Endothelial cell of umbilical vein (primary cell): ENCODE measurements around the gene PTGR3. TPM values are rescaled to one million over a fixed set of nuclear protein-coding genes. Genes with fewer than 3 reads are reported as not detected.

ENCODE experiments used
- BruUV-seq: library from RNA; stranded (reverse); fragments of 400-500 nt; replicated peaks from 2 replicates; lab custom pipeline; 2021; lab: Mats Ljungman, UMichigan
- CTCF ChIA-PET: fragments of 300-600, 350-600 bp; sonication (Branson Sonifier 250); formaldehyde crosslinking; loops from one replicate; lab custom pipeline; 2021; ENCODE audit warnings: antibody characterized with exemption, inconsistent platforms; lab: Charles Lee
- POLR2A ChIA-PET: fragments of 300-600, 350-600 bp; sonication (Branson Sonifier 250); formaldehyde crosslinking; loops from one replicate; lab custom pipeline; 2021; ENCODE audit warnings: antibody characterized with exemption, inconsistent platforms; lab: Charles Lee
- DNase-seq: peaks from one replicate; pipeline ENCODE4 v3.0.0-alpha.2; 2011; ENCODE audit warnings: low read depth, low spot score
- FAIRE-seq: peaks from 2 replicates; lab custom pipeline; 2011; peaks lifted over from hg19 to GRCh38; lab: Jason Lieb, UNC
- H2AFZ ChIP-seq: 2 replicates; pipeline ENCODE4 v1.6.0; 2012; ENCODE audit warnings: low read depth, low read length, control low read depth, inconsistent platforms
- H3K27ac ChIP-seq: 2 replicates; pipeline ENCODE4 v1.5.1; 2011; ENCODE audit warnings: low read depth, mild to moderate bottlenecking, control low read depth, low read length, moderate library complexity; ENCODE audit not compliant: insufficient read depth
- H3K27me3 ChIP-seq, 2 experiments: 2 replicates each; pipeline versions ENCODE4 v1.6.0 to v1.6.1; 2011; ENCODE audit warnings: low read length in 2 of 2, mixed read lengths in 1 of 2; ENCODE audit not compliant: control insufficient read depth in 2 of 2, insufficient read depth in 2 of 2
- H3K36me3 ChIP-seq, 2 experiments: 2 replicates in 1 of 2; 3 replicates in 1 of 2; pipeline ENCODE4 v1.5.1; 2011; ENCODE audit warnings: low read length in 2 of 2, mild to moderate bottlenecking in 1 of 2, moderate library complexity in 1 of 2; ENCODE audit not compliant: control insufficient read depth in 2 of 2, insufficient read depth in 2 of 2; ENCODE audit errors: extremely low read depth in 1 of 2
- H3K4me1 ChIP-seq: 3 replicates; pipeline ENCODE4 v1.5.1; 2011; ENCODE audit warnings: mild to moderate bottlenecking, low read length; ENCODE audit not compliant: control insufficient read depth, insufficient read depth; ENCODE audit errors: extremely low read depth
- H3K4me2 ChIP-seq: 2 replicates; pipeline ENCODE4 v1.6.1; 2011; ENCODE audit warnings: low read length, control low read depth, mixed read lengths; ENCODE audit not compliant: insufficient read depth
- H3K4me3 ChIP-seq, 3 experiments: fragments of 200-600 bp in 1 of 3; sonication (generic), shearing (Covaris generic) in 1 of 3; replicated peaks in 1 of 3; 2 replicates each; pipeline ENCODE4 v1.5.1; 2011 to 2016; ENCODE audit warnings: control low read depth in 3 of 3, low read length in 3 of 3, mild to moderate bottlenecking in 2 of 3, inconsistent platforms in 1 of 3, low read depth in 1 of 3, moderate library complexity in 1 of 3; ENCODE audit not compliant: insufficient read depth in 1 of 3
- H3K79me2 ChIP-seq: 2 replicates; pipeline ENCODE4 v1.6.0; 2012; ENCODE audit warnings: low read length, inconsistent platforms; ENCODE audit not compliant: control insufficient read depth, insufficient read depth
- H3K9ac ChIP-seq: replicated peaks from 2 replicates; pipeline ENCODE3; 2011; ENCODE audit warnings: low read length, control low read depth; ENCODE audit not compliant: insufficient read depth; ENCODE audit errors: extremely low read depth
- H3K9me1 ChIP-seq: replicated peaks from 3 replicates; pipeline ENCODE4 v1.6.0; 2011; ENCODE audit warnings: mild to moderate bottlenecking, low read length; ENCODE audit not compliant: control insufficient read depth, insufficient read depth; ENCODE audit errors: extremely low read depth
- H3K9me3 ChIP-seq: replicated peaks from 2 replicates; pipeline ENCODE4 v1.5.1; 2012; ENCODE audit warnings: low read length, inconsistent platforms; ENCODE audit not compliant: control insufficient read depth, insufficient read depth
- H4K20me1 ChIP-seq: replicated peaks from 2 replicates; pipeline ENCODE3; 2011; ENCODE audit warnings: mild to moderate bottlenecking, low read length; ENCODE audit not compliant: control insufficient read depth, insufficient read depth; ENCODE audit errors: extremely low read depth
- EZH2 ChIP-seq: IDR thresholded peaks from 2 replicates; pipeline ENCODE4 v1.6.1; 2012; ENCODE audit warnings: borderline replicate concordance, low read depth, mild to moderate bottlenecking, moderate library complexity, low read length, inconsistent platforms; ENCODE audit not compliant: severe bottlenecking
- FOS ChIP-seq: IDR thresholded peaks from 2 replicates; pipeline ENCODE4 v1.6.1; 2011; ENCODE audit warnings: mild to moderate bottlenecking, low read length, moderate library complexity, borderline replicate concordance; ENCODE audit not compliant: insufficient read depth
- GATA2 ChIP-seq: IDR thresholded peaks from 2 replicates; pipeline ENCODE4 v1.7.0; 2011; ENCODE audit warnings: low read depth, mild to moderate bottlenecking, moderate library complexity, mixed read lengths, low read length; ENCODE audit not compliant: insufficient read length, insufficient read depth
- JUN ChIP-seq: IDR thresholded peaks from 2 replicates; pipeline ENCODE4 v1.6.1; 2011; ENCODE audit warnings: borderline replicate concordance, low read depth; ENCODE audit not compliant: insufficient read length, insufficient read depth
- MYC ChIP-seq: IDR thresholded peaks from one replicate; pipeline ENCODE4 v1.6.1; 2011; ENCODE audit warnings: mild to moderate bottlenecking, low read depth, low read length
- POLR2A ChIP-seq: IDR thresholded peaks from 2 replicates; pipeline ENCODE4 v1.6.1; 2012; ENCODE audit warnings: low read depth, mild to moderate bottlenecking, control low read depth, low read length
- POLR2AphosphoS5 ChIP-seq: IDR thresholded peaks from 2 replicates; pipeline ENCODE4 v1.6.1; 2012; ENCODE audit warnings: low read depth, mild to moderate bottlenecking, control low read depth, low read length, moderate library complexity; ENCODE audit not compliant: insufficient read depth
- dilution Hi-C: fragments of 300-500 bp; cut with MboI; formaldehyde crosslinking; loops from one replicate; pipeline ENCODE4 v1.15.0; 2019; ENCODE audit warnings: low sequenced_read_pairs; ENCODE audit not compliant: extremely low pct_ligation_motif_present
- intact Hi-C: fragments of 100-400 bp; cut with micrococcal nuclease; formaldehyde crosslinking; loops from one replicate; pipeline ENCODE4 v1.10.0; 2022
- polyA plus RNA-seq, 4 experiments: library from polyadenylated mRNA; depleted of rRNA in 3 of 4; stranded (reverse) in 3 of 4; unstranded in 1 of 4; fragments of >200 nt; gene quantifications; 2 replicates each; pipeline versions ENCODE4 v1.2.1 to v1.2.3, GENCODE V29; 2011 to 2012; ENCODE audit warnings: missing spikeins in 1 of 4
- total RNA-seq: library from RNA; stranded (reverse); gene quantifications from 2 replicates; pipeline ENCODE4 v1.2.3, GENCODE V29; 2021
- TF ChIP-seq, protein P1 (sequence below): IDR thresholded peaks from 2 replicates; pipeline ENCODE4 v1.6.1; 2011; ENCODE audit not compliant: insufficient read depth, insufficient read length
- TF ChIP-seq, protein P2 (sequence below), 2 donors: IDR thresholded peaks; 1 replicate in 1 of 2; 2 replicates in 1 of 2; pipeline ENCODE4 v1.5.1; 2011; ENCODE audit warnings: low read length in 2 of 2, mild to moderate bottlenecking in 2 of 2, moderate library complexity in 2 of 2, control low read depth in 1 of 2, inconsistent platforms in 1 of 2, low read depth in 1 of 2; ENCODE audit not compliant: insufficient read depth in 1 of 2; ENCODE audit errors: extremely low read depth in 1 of 2

The PTGR3 gene
- total and polyA plus RNA-seq, 2 donors (not counting 3 experiments of a cell fraction or from before 2014, with no cell fraction given): 13.9 to 21.9 TPM

DNA sequence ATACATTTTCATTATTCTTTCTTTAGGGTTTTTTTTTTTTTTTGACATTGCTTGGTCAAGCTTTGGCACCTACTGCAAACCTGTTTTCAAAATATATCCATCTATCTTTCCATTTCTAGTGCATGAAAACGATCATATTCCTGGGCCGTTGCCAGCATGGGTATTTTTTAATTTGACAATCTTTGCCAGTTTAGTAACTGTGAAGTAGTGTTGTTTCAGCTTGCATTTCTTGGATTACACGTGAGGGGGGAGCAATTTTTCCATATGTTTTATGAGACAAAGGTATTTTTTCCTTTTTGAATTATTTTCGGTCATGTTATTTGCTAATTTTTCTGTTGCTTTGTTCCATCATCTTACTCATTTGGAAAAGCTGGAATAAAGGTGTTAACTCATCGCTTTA lies 42.5 kb upstream of the PTGR3 start:
- H4K20me1 ChIP-seq: no peaks in the 10 kb centered on the region
- H3K9me3 ChIP-seq: no peaks in the 10 kb centered on the region
- no peak overlapping the region for H3K9ac ChIP-seq
- FAIRE-seq (no peak), DNase-seq (peak; percentile 88)
- intact Hi-C loops: no loop called here
- H3K4me1 ChIP-seq: peaks cover 29% of the 10 kb centered on the region
- H3K27ac ChIP-seq: no peak overlapping the region
- H2AFZ ChIP-seq: no peak overlapping the region
- no peak for TF ChIP-seq GATA2
- H3K79me2 ChIP-seq: peaks cover 18% of the 10 kb centered on the region
- dilution Hi-C loops: no loop called here
- POLR2A ChIA-PET: no interaction called here
- H3K4me3 ChIP-seq: no peak overlapping the region
- no peaks in the 10 kb centered on the region for H3K9me1 ChIP-seq
- CTCF ChIA-PET: interaction anchor here (0.6 to 1.7 kb wide), 4 partner anchors 11 to 1741 kb away, joined by 3 to 4 read pairs (median 3); no protein-coding TSS in a partner anchor
- H3K27me3 ChIP-seq: no peaks in the 10 kb centered on the region
- H3K4me2 ChIP-seq: peak overlapping the region; percentile 12
- BruUV-seq: no TSS peak
- H3K36me3 ChIP-seq: no peaks in the 10 kb centered on the region

DNA sequence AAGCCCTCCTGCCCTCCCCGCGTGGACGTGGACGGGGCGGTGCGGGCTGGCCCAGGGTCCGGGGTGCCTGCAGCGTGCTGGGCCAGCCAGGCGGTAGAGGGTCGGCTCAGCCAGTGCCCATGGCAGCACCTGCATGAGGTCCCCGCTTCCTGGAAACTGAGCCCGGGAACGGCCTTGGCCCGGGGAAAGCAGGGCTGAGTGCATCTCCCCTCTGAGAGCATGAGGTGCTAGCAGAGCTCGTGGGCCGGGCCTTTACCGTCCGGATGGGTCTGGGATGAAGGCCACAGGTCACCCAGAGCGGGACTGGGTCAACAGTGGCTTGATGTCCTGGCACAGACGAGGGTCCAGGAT lies 41.5 kb upstream of the PTGR3 start:
- CTCF ChIA-PET: interaction anchor here (0.7 to 1.7 kb wide), 2 partner anchors 14 to 229 kb away, joined by 3 to 4 read pairs; no protein-coding TSS in a partner anchor
- no peak overlapping the region for H3K4me2 ChIP-seq
- H3K4me3 ChIP-seq: no peak overlapping the region
- no peak overlapping the region for H3K27ac ChIP-seq
- no peaks in the 10 kb centered on the region for H3K9me1 ChIP-seq
- FAIRE-seq (no peak), DNase-seq (no peak)
- H4K20me1 ChIP-seq: no peaks in the 10 kb centered on the region
- no peaks in the 10 kb centered on the region for H3K27me3 ChIP-seq
- no TSS peak for BruUV-seq
- intact Hi-C loops (no loop called here), dilution Hi-C loops (no loop called here)
- POLR2A ChIA-PET: no interaction called here
- H3K79me2 ChIP-seq: peaks cover 18% of the 10 kb centered on the region
- H3K9ac ChIP-seq: no peak overlapping the region
- no peak overlapping the region for H2AFZ ChIP-seq
- no peaks in the 10 kb centered on the region for H3K9me3 ChIP-seq
- peaks cover 30% of the 10 kb centered on the region for H3K4me1 ChIP-seq
- H3K36me3 ChIP-seq: no peaks in the 10 kb centered on the region
- TF ChIP-seq JUN (no peak), FOS (no peak), MYC (no peak), POLR2AphosphoS5 (no peak), GATA2 (no peak), POLR2A (no peak), EZH2 (no peak)
- TF ChIP-seq, protein P1, sequence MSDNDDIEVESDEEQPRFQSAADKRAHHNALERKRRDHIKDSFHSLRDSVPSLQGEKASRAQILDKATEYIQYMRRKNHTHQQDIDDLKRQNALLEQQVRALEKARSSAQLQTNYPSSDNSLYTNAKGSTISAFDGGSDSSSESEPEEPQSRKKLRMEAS: no peak
- TF ChIP-seq, protein P2, sequence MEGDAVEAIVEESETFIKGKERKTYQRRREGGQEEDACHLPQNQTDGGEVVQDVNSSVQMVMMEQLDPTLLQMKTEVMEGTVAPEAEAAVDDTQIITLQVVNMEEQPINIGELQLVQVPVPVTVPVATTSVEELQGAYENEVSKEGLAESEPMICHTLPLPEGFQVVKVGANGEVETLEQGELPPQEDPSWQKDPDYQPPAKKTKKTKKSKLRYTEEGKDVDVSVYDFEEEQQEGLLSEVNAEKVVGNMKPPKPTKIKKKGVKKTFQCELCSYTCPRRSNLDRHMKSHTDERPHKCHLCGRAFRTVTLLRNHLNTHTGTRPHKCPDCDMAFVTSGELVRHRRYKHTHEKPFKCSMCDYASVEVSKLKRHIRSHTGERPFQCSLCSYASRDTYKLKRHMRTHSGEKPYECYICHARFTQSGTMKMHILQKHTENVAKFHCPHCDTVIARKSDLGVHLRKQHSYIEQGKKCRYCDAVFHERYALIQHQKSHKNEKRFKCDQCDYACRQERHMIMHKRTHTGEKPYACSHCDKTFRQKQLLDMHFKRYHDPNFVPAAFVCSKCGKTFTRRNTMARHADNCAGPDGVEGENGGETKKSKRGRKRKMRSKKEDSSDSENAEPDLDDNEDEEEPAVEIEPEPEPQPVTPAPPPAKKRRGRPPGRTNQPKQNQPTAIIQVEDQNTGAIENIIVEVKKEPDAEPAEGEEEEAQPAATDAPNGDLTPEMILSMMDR (IDR thresholded peaks at IDR 0.05; ENCODE audit: extremely low read depth in 1 of 2, insufficient read depth in 1 of 2, low read depth in 1 of 2, low read length in 2 of 2): no peak
